Esophagus squamous epithelium (tissue), 4 donors: ENCODE data around the gene ANP32B.
"Not testable (repeated sequence)": the region's sequence is repeated elsewhere in the genome, so short reads cannot be mapped to it uniquely, and the experiment has no call there.

Experiments used
- CTCF ChIP-seq, 6 experiments: fragments of 450-650 bp in 4 of 6; fragments of 200-600 bp in 2 of 6; sonication (generic) in 2 of 6; IDR thresholded peaks; one replicate each; pipeline ENCODE4 v1.5.1; 2016 to 2019; ENCODE audit warnings: antibody characterized with exemption in 6 of 6, mild to moderate bottlenecking in 4 of 6, moderate library complexity in 4 of 6
- POLR2A ChIP-seq, 4 donors: fragments of 450-650 bp; IDR thresholded peaks; one replicate each; pipeline ENCODE4 v1.6.1; 2017; ENCODE audit warnings: antibody characterized with exemption in 4 of 4, mild to moderate bottlenecking in 4 of 4, moderate library complexity in 3 of 4

DNA sequence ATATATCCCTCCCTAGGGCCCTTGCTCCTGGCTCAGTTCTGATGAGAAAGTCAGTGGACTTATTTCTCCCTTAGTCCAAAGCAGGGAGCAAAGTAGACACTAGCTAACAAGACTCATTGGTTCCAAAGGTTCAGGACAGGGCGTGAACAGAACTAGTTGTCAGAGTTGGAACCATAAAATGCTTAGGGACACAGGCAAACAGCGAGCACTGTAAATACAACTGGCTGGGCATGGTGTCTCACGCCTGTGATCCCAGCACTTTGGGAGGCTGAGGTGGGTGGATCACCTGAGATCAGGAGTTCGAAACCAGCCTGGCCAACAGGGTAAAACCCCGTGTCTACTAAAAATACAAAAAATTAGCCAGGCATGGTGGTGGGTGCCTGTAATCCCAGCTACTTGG, 36.7 kb downstream of the ANP32B start:
- TF ChIP-seq POLR2A, CTCF (IDR thresholded peaks at IDR 0.05): not testable (repeated sequence)
